MCF 10A (cell line): Measurements from ENCODE around the gene HPGDS. TPM values are rescaled to one million over a fixed set of nuclear protein-coding genes. Genes with fewer than 3 reads are reported as not detected.

Experiments
- BruUV-seq: library from RNA; stranded (reverse); fragments of 400-500 nt; replicated peaks from 2 replicates; lab custom pipeline; 2021; lab: Mats Ljungman, UMichigan
- CTCF ChIA-PET: fragments of 300-600 bp; sonication (Branson Sonifier 250); formaldehyde crosslinking; extraction: SDS; loops from one replicate; lab custom pipeline; 2021; ENCODE audit warnings: antibody characterized with exemption, inconsistent platforms; lab: Yijun Ruan, JAX
- POLR2A ChIA-PET: fragments of 300-600, 350-650 bp; sonication (Branson Sonifier 250); formaldehyde crosslinking; extraction: SDS; loops from one replicate; lab custom pipeline; 2020; ENCODE audit warnings: antibody characterized with exemption, inconsistent platforms; lab: Yijun Ruan, JAX
- DNase-seq: peaks from one replicate; pipeline ENCODE4 v3.0.0-alpha.2; 2018; ENCODE audit not compliant: unreplicated experiment
- H3K27ac Mint-ChIP-seq: one replicate; pipeline ENCODE4 v1.8.0; 2022; ENCODE audit warnings: mild to moderate bottlenecking, low read depth, mixed read lengths; ENCODE audit not compliant: unreplicated experiment
- H3K27me3 Mint-ChIP-seq: one replicate; pipeline ENCODE4 v1.8.0; 2022; ENCODE audit warnings: mixed read lengths; ENCODE audit not compliant: insufficient read depth, unreplicated experiment
- H3K36me3 Mint-ChIP-seq: one replicate; pipeline ENCODE4 v1.8.0; 2022; ENCODE audit warnings: mild to moderate bottlenecking, moderate library complexity, mixed read lengths; ENCODE audit not compliant: insufficient read depth, unreplicated experiment
- H3K4me1 Mint-ChIP-seq: one replicate; pipeline ENCODE4 v1.8.0; 2022; ENCODE audit warnings: mixed read lengths; ENCODE audit not compliant: insufficient read depth, unreplicated experiment
- H3K4me3 Mint-ChIP-seq: one replicate; pipeline ENCODE4 v1.8.0; 2022; ENCODE audit warnings: mild to moderate bottlenecking, moderate library complexity, mixed read lengths; ENCODE audit not compliant: unreplicated experiment
- H3K9me3 Mint-ChIP-seq: one replicate; pipeline ENCODE4 v1.8.0; 2022; ENCODE audit warnings: mixed read lengths; ENCODE audit not compliant: unreplicated experiment
- intact Hi-C: fragments of 100-400 bp; cut with micrococcal nuclease; formaldehyde crosslinking; loops from 2 replicates; pipeline ENCODE4 v1.14.1; 2022
- total RNA-seq: library from RNA; stranded (reverse); gene quantifications from 2 replicates; pipeline ENCODE4 v1.2.3, GENCODE V29; 2022
- TF ChIP-seq, protein P1 (sequence below): fragments of 200-600 bp; IDR thresholded peaks from one replicate; pipeline ENCODE4 v1.8.0; 2022; ENCODE audit warnings: antibody characterized with exemption, mild to moderate bottlenecking; ENCODE audit not compliant: unreplicated experiment

HPGDS gene
- total RNA-seq, 1 experiment from 2014 or later = not detected

DNA sequence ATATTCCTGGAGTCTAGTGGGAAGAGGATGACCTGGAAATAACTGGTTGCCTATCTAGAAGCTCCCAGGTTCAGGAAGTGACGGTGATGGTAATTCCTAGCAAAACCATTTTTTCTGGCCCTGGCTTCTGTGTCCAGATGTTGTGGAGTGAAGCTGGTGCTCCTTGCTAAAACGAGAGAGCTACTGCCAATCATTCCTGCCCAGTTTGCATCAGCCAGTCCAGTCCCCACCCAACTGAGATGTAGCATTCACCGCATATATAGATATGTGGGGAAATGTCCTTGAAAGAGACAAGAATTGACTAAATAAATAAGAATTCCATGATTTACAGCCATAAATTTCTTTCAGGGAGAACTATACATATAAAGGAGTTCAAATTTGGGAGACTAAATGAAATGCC, 6.3 kb downstream of the HPGDS start:
- Mint-ChIP-seq H3K27ac (no peak overlapping the region), H3K27me3 (no peaks in the 10 kb centered on the region), H3K4me1 (peaks cover 6% of the 10 kb centered on the region), H3K36me3 (no peaks in the 10 kb centered on the region), H3K9me3 (no peaks in the 10 kb centered on the region), H3K4me3 (no peak overlapping the region)
- DNase-seq = no peak
- intact Hi-C loops = no loop called here
- TF ChIP-seq, protein P1, sequence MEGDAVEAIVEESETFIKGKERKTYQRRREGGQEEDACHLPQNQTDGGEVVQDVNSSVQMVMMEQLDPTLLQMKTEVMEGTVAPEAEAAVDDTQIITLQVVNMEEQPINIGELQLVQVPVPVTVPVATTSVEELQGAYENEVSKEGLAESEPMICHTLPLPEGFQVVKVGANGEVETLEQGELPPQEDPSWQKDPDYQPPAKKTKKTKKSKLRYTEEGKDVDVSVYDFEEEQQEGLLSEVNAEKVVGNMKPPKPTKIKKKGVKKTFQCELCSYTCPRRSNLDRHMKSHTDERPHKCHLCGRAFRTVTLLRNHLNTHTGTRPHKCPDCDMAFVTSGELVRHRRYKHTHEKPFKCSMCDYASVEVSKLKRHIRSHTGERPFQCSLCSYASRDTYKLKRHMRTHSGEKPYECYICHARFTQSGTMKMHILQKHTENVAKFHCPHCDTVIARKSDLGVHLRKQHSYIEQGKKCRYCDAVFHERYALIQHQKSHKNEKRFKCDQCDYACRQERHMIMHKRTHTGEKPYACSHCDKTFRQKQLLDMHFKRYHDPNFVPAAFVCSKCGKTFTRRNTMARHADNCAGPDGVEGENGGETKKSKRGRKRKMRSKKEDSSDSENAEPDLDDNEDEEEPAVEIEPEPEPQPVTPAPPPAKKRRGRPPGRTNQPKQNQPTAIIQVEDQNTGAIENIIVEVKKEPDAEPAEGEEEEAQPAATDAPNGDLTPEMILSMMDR = no peak
- no TSS peak for BruUV-seq
- ChIA-PET CTCF (interaction anchor here (0.6 to 1.3 kb wide), 2 partner anchors 32 to 91 kb away, joined by 3 to 5 read pairs; no protein-coding TSS in a partner anchor), POLR2A (interaction anchor here (0.6 kb wide), 1 partner anchor 10 kb away, joined by 3 read pairs; no protein-coding TSS in a partner anchor)

DNA sequence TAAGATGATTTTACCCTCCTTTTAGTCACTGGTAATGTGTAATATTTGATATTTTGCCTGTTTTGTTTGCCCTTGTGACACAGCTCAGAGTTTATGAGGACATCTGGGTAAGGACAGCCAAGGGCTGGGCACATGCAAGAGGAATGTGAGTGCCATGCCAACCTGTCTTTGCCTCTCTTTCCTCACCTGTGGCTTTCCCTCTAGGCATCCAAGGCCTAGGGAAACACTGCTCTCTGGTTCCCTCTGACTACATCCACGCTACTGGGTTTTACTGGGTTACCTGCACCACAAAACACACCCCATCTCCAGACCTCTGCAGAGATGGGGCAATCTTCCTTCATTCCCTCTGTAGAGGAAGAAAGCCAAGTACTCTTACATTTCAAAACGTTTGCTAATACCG, 7.7 kb downstream of the HPGDS start:
- no peak overlapping the region for H3K27ac Mint-ChIP-seq
- H3K4me1 Mint-ChIP-seq = peaks cover 6% of the 10 kb centered on the region

DNA sequence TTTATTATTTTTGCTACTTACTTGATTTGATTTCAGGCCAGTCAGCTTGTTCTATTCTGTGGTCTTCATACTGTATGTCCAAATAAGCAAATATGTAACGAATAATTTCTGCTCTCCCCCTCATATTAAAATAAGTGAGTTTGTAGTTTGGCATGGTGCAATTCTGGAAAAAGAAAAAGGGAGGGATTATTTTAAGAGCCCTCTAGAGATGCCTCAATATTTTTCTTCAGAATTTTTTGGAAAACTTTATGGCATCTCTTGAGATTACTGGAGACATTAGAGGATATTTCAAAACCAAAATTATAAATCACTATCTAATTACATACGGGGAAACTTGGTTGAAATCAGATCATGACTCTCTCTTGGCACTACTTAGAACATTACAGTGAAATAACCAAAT, 8.2 kb downstream of the HPGDS start:
- CTCF ChIA-PET = interaction anchor here (0.6 to 2.6 kb wide), 5 partner anchors 8 to 61 kb away, joined by 3 to 15 read pairs (median 3); no protein-coding TSS in a partner anchor
- no peaks in the 10 kb centered on the region for H3K9me3 Mint-ChIP-seq
- H3K36me3 Mint-ChIP-seq = no peaks in the 10 kb centered on the region
- DNase-seq = no peak
- TF ChIP-seq, protein P1 = no peak
- H3K4me3 Mint-ChIP-seq = no peak overlapping the region
- POLR2A ChIA-PET = interaction anchor here (0.6 to 1.1 kb wide), 4 partner anchors 11 to 253 kb away, joined by 3 to 4 read pairs (median 3); no protein-coding TSS in a partner anchor
- intact Hi-C loops = no loop called here
- no peak overlapping the region for H3K27ac Mint-ChIP-seq
- H3K4me1 Mint-ChIP-seq = peaks cover 6% of the 10 kb centered on the region
- H3K27me3 Mint-ChIP-seq = no peaks in the 10 kb centered on the region
- no TSS peak for BruUV-seq

More for the DNA sequence above, 7.7 kb downstream of the HPGDS start:
- ChIA-PET POLR2A (interaction anchor here (0.7 kb wide), 1 partner anchor 10 kb away, joined by 3 read pairs; no protein-coding TSS in a partner anchor), CTCF (interaction anchor here (0.6 to 1.0 kb wide), 4 partner anchors 9 to 66 kb away, joined by 3 read pairs; no protein-coding TSS in a partner anchor)
- DNase-seq = no peak
- no TSS peak for BruUV-seq
- H3K36me3 Mint-ChIP-seq = no peaks in the 10 kb centered on the region
- TF ChIP-seq, protein P1 = no peak
- no peaks in the 10 kb centered on the region for H3K9me3 Mint-ChIP-seq
- H3K27me3 Mint-ChIP-seq = no peaks in the 10 kb centered on the region
- no peak overlapping the region for H3K4me3 Mint-ChIP-seq
- intact Hi-C loops = no loop called here

DNA sequence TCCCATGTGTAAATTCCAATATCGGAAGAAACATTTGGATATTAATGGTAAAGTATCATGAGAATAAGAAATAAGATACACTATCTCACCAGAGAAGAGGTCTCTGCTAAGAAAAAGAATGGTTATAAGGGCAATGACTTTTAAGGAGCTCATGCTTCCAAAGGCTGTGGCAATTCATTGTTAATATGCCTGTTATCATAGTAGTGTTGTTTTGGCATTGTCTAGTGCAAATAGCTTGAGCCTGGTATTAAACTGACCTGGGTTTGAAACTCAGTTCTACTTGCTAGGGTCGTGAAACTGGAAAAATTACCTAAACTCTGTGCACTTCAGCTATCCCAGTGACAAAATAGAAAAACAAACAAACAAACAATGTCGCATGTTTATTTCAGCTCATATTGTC, 8.8 kb downstream of the HPGDS start:
- Mint-ChIP-seq H3K4me3 (no peak overlapping the region), H3K27ac (no peak overlapping the region), H3K27me3 (no peaks in the 10 kb centered on the region), H3K9me3 (no peaks in the 10 kb centered on the region), H3K4me1 (peaks cover 6% of the 10 kb centered on the region), H3K36me3 (no peaks in the 10 kb centered on the region)
- TF ChIP-seq, protein P1 = no peak
- no TSS peak for BruUV-seq
- CTCF ChIA-PET = interaction anchor here (0.8 to 2.6 kb wide), 4 partner anchors 27 to 72 kb away, joined by 3 to 15 read pairs (median 5); no protein-coding TSS in a partner anchor
- no peak for DNase-seq
- intact Hi-C loops = loop anchor here (1.0 kb wide), 1 partner anchor 57 kb away; no protein-coding TSS in a partner anchor
- POLR2A ChIA-PET = interaction anchor here (0.6 to 1.1 kb wide), 4 partner anchors 32 to 253 kb away, joined by 3 to 4 read pairs (median 3); no protein-coding TSS in a partner anchor
